Naive thymus-derived CD8-positive, alpha-beta T cell (primary cell): ENCODE measurements around the gene N4BP2L2. TPM values are rescaled to one million over a fixed set of nuclear protein-coding genes. Genes with fewer than 3 reads are reported as not detected.
A peak's percentile ranks its signal among the peaks of the same experiment; 100 is the strongest.

Experiments used
- ATAC-seq, 2 donors: fragments of 150-1000 bp; cut with Tn5 transposase in 1 of 2; sonication (Bioruptor Pico), chemical (Tn5 transposase) in 1 of 2; 1 replicate in 1 of 2; 2 replicates in 1 of 2; pipeline ENCODE4 v1.10.0; 2021; ENCODE audit warnings: mild to moderate bottlenecking in 2 of 2, moderate library complexity in 2 of 2
- POLR2A ChIA-PET: fragments of 350-600 bp; sonication (Branson Sonifier 250); formaldehyde crosslinking; loops from one replicate; lab custom pipeline; 2021; ENCODE audit warnings: antibody characterized with exemption; lab: Charles Lee
- DNase-seq, 10 donors: peaks; one replicate each; pipeline versions ENCODE4 v3.0.0 to v3.0.0-alpha.2; 2020 to 2022
- H3K27ac Mint-ChIP-seq, 10 donors: one replicate each; pipeline ENCODE4 v1.8.0; 2020 to 2022; ENCODE audit warnings: mild to moderate bottlenecking in 10 of 10, mixed read lengths in 10 of 10, moderate library complexity in 4 of 10, inconsistent platforms in 1 of 10
- H3K27me3 Mint-ChIP-seq, 5 donors: one replicate each; pipeline ENCODE4 v1.8.0; 2021 to 2022; ENCODE audit warnings: mixed read lengths in 5 of 5
- H3K36me3 Mint-ChIP-seq, 3 donors: one replicate each; pipeline ENCODE4 v1.8.0; 2020 to 2022; ENCODE audit warnings: mixed read lengths in 3 of 3, mild to moderate bottlenecking in 2 of 3, inconsistent platforms in 1 of 3
- H3K4me1 Mint-ChIP-seq, 4 donors: one replicate each; pipeline ENCODE4 v1.8.0; 2021 to 2022; ENCODE audit warnings: mixed read lengths in 4 of 4
- H3K4me3 Mint-ChIP-seq, 10 donors: one replicate each; pipeline ENCODE4 v1.8.0; 2020 to 2022; ENCODE audit warnings: mild to moderate bottlenecking in 10 of 10, mixed read lengths in 10 of 10, moderate library complexity in 6 of 10, inconsistent platforms in 1 of 10
- H3K9me3 Mint-ChIP-seq, 9 donors: one replicate each; pipeline ENCODE4 v1.8.0; 2020 to 2022; ENCODE audit warnings: mixed read lengths in 9 of 9, mild to moderate bottlenecking in 3 of 9, inconsistent platforms in 1 of 9, moderate library complexity in 1 of 9
- polyA plus RNA-seq, 3 donors: library from polyadenylated mRNA; unstranded; fragments of 300-500 nt; fragmentation: Illumina TruSeq; gene quantifications; one replicate each; pipeline ENCODE4 v1.2.3, GENCODE V29; 2021
- total RNA-seq, 8 experiments: library from RNA in 2 of 8; stranded (reverse) in 2 of 8; gene quantifications; one replicate each; pipeline ENCODE4 v1.2.3 and lab custom pipeline; 2021 to 2026

The N4BP2L2 gene
- total and polyA plus RNA-seq, 5 experiments from 2014 or later, result 126 to 395 (median 186) TPM

DNA sequence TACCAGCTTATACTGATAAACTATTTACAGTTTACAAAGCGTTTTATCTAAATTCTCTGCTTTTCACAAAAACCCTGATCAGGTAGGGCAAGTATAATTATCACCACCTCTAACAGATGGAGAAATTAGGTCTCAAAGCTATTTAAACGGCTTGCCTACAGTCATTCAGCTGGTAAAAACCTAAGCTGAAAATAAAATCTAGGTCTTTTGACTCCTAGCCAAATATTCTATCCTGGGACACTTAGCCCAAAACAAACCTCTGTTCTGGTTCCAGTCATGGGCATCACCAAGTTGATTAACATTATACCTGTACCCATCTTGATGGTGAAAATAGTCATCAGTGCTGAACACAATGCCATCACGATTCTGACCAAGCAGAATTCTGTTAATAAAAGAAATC lies 11.4 kb downstream of the N4BP2L2 start:
- H3K4me3 Mint-ChIP-seq, result no peak overlapping the region
- H3K27ac Mint-ChIP-seq, result peak overlapping the region in 6 of 10 donors; percentile 6 to 52 (median 13)
- DNase-seq (no peak), ATAC-seq (no peak)
- POLR2A ChIA-PET, result no interaction called here
- H3K36me3 Mint-ChIP-seq, result peaks cover 0 to 68% (median 18%) of the 10 kb centered on the region in 3 donors
- no peaks in the 10 kb centered on the region for H3K27me3 Mint-ChIP-seq
- H3K4me1 Mint-ChIP-seq, result peaks cover 27 to 72% (median 59%) of the 10 kb centered on the region in 4 donors
- H3K9me3 Mint-ChIP-seq, result no peaks in the 10 kb centered on the region

DNA sequence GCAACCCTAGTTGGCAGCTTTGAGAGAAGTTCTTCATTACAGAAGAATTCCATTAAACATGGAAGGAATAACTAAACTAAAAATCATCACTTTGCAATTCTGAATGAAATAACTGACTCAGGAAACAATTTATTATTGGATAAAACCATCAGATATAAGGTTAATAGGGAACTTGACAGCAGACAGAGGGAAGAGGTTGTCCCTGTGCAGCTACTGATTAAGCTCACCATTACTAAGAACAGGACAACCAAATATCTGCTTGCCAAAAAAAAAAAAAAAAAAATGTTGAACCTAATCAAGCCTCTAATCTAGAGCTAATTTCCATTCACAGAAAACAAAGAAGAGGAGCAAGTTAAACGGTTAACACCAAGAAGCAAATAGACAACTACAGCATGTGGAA lies 12.8 kb downstream of the N4BP2L2 start:
- H3K4me1 Mint-ChIP-seq, result peaks cover 16 to 61% (median 46%) of the 10 kb centered on the region in 4 donors
- no peaks in the 10 kb centered on the region for H3K27me3 Mint-ChIP-seq
- H3K27ac Mint-ChIP-seq, result peak overlapping the region in 3 of 10 donors; percentile 21 to 55 (median 46)
- POLR2A ChIA-PET, result interaction anchor here (0.6 kb wide), 1 partner anchor 33 kb away, joined by 3 read pairs; no protein-coding TSS in a partner anchor
- no peak for ATAC-seq
- H3K4me3 Mint-ChIP-seq, result no peak overlapping the region
- H3K36me3 Mint-ChIP-seq, result peaks cover 3 to 73% (median 23%) of the 10 kb centered on the region in 3 donors
- no peak for DNase-seq
- H3K9me3 Mint-ChIP-seq, result no peaks in the 10 kb centered on the region

- no peak for DNase-seq
- H3K9me3 Mint-ChIP-seq, result no peaks in the 10 kb centered on the region
- POLR2A ChIA-PET, result no interaction called here
- H3K36me3 Mint-ChIP-seq, result peaks cover 0 to 79% (median 32%) of the 10 kb centered on the region in 3 donors
- peaks cover 0 to 22% (median 18%) of the 10 kb centered on the region in 4 donors for H3K4me1 Mint-ChIP-seq
- peak overlapping the region in 2 of 10 donors; percentile 16 to 65 for H3K27ac Mint-ChIP-seq
- H3K4me3 Mint-ChIP-seq, result no peak overlapping the region
- no peak for ATAC-seq
- H3K27me3 Mint-ChIP-seq, result no peaks in the 10 kb centered on the region
Observed at GRCh38 chr13:32515246-32515645, 23.3 kb downstream of the N4BP2L2 start.

DNA sequence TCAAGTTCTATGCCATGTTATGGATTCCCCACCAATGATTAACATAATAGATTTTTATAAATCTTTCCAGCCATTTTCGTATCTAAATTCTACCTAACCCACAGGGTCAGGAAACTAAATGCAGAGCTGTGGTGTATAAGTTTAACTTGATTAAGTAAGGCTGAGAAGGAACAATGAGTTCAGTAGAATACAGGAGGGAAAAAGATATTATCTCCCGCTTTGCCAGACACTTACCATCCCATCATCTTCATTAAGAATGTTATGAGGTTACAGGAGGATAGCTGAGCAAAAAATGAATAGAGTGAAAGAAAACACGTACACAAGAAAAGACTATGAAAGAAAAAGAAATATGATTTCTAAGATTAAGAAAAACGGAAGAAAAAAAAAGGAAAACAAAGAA lies 27.1 kb downstream of the N4BP2L2 start:
- DNase-seq, result no peak
- H3K27me3 Mint-ChIP-seq, result no peaks in the 10 kb centered on the region
- ATAC-seq, result no peak
- POLR2A ChIA-PET, result no interaction called here
- peaks cover 0 to 61% (median 22%) of the 10 kb centered on the region in 3 donors for H3K36me3 Mint-ChIP-seq
- no peak overlapping the region for H3K4me3 Mint-ChIP-seq
- no peaks in the 10 kb centered on the region for H3K9me3 Mint-ChIP-seq
- peak overlapping the region in 7 of 10 donors; percentile 27 to 69 (median 33) for H3K27ac Mint-ChIP-seq
- H3K4me1 Mint-ChIP-seq, result peaks cover 0 to 18% (median 13%) of the 10 kb centered on the region in 4 donors

DNA sequence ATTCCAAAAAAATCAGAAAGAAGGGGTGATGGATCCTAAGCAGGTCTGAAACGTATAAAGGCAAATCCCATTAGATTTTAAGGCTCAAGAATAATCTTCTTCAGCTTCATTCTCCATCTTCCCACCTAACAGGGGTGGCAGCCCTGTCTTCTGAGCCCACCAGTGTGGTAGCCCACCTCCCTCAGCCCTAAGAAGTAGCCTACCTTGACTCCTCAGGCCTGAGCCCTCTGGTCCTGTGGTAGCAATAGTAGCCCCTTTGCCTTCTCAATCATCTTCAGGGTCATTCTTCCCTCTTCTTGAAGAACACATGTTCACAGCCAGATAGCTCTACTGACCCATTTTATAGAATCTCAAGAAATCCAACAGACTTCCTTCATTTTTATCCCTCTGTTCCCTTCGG lies 33.7 kb downstream of the N4BP2L2 start:
- peak overlapping the region in 4 of 10 donors; percentile 4 to 29 (median 18) for H3K27ac Mint-ChIP-seq
- no peak for ATAC-seq
- H3K4me1 Mint-ChIP-seq, result peaks cover 0 to 6% (median 2%) of the 10 kb centered on the region in 4 donors
- H3K9me3 Mint-ChIP-seq, result no peaks in the 10 kb centered on the region
- peaks cover 0 to 22% (median 3%) of the 10 kb centered on the region in 3 donors for H3K36me3 Mint-ChIP-seq
- no peak for DNase-seq
- POLR2A ChIA-PET, result no interaction called here
- no peaks in the 10 kb centered on the region for H3K27me3 Mint-ChIP-seq
- H3K4me3 Mint-ChIP-seq, result no peak overlapping the region

DNA sequence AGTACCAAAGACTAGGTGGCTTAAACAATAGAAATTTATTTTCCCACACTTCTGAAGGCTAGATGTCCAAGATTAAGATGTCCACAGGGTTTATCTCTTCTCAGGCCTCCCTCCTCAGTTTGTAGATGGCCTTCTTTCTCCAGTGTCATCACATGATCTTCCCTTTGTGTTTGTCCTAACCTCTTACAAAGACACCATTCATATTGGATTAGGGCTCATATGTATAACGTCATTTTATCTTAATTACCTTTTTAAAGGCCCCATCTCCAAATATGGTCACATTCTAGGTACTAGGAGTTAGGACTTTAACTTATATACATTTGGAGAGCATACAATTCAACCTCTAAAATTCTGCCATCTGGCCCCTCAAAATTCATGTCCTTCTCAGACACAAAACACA lies 34.3 kb downstream of the N4BP2L2 start:
- POLR2A ChIA-PET, result no interaction called here

GRCh38 chr13:32503727-32504126 lies 34.9 kb downstream of the N4BP2L2 start:
- ATAC-seq, result no peak
- H3K4me1 Mint-ChIP-seq, result peaks cover 0 to 12% (median 4%) of the 10 kb centered on the region in 4 donors
- DNase-seq, result no peak
- H3K27ac Mint-ChIP-seq, result peak overlapping the region in 1 of 10 donors; percentile 23
- POLR2A ChIA-PET, result no interaction called here
- peaks cover 0 to 11% (median 0%) of the 10 kb centered on the region in 3 donors for H3K36me3 Mint-ChIP-seq
- H3K27me3 Mint-ChIP-seq, result no peaks in the 10 kb centered on the region
- H3K4me3 Mint-ChIP-seq, result no peak overlapping the region
- no peaks in the 10 kb centered on the region for H3K9me3 Mint-ChIP-seq

More for the DNA sequence above, 34.3 kb downstream of the N4BP2L2 start:
- DNase-seq (no peak), ATAC-seq (no peak)
- Mint-ChIP-seq H3K27me3 (no peaks in the 10 kb centered on the region), H3K27ac (peak overlapping the region in 6 of 10 donors; percentile 11 to 65 (median 26)), H3K4me1 (peaks cover 0 to 8% (median 2%) of the 10 kb centered on the region in 4 donors), H3K36me3 (peaks cover 0 to 16% (median 0%) of the 10 kb centered on the region in 3 donors), H3K9me3 (no peaks in the 10 kb centered on the region), H3K4me3 (no peak overlapping the region)

DNA sequence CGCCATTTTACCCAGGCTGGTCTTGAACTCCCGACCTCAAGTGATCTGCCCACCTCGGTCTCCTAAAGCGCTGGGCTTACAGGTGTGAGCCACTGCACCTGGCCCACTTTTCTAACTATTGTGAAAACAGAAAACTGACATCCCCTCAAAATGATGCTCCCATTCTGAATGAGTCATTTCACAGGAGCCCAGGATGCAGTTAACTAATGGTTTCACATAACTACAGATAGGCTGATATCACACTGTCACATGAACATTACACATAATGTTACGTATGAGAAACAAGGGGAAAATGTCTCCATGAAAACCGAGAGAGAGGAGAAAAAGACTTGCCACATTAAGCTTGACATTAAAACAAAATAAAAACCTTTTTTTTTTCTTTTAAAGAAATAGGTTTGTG lies 37.5 kb downstream of the N4BP2L2 start:
- H3K36me3 Mint-ChIP-seq, result peaks cover 0 to 9% (median 0%) of the 10 kb centered on the region in 3 donors
- no peaks in the 10 kb centered on the region for H3K27me3 Mint-ChIP-seq
- POLR2A ChIA-PET, result no interaction called here
- DNase-seq, result no peak
- no peak overlapping the region for H3K4me3 Mint-ChIP-seq
- H3K4me1 Mint-ChIP-seq, result peaks cover 9 to 17% (median 13%) of the 10 kb centered on the region in 4 donors
- peak overlapping the region in 1 of 10 donors; percentile 62 for H3K27ac Mint-ChIP-seq
- no peak for ATAC-seq
- H3K9me3 Mint-ChIP-seq, result no peaks in the 10 kb centered on the region

GRCh38 chr13:32499538-32500210 lies 38.9 kb downstream of the N4BP2L2 start:
- peaks cover 11 to 23% (median 13%) of the 10 kb centered on the region in 4 donors for H3K4me1 Mint-ChIP-seq
- peak overlapping the region in 2 of 10 donors; percentile 5 to 46 for H3K27ac Mint-ChIP-seq
- no peak overlapping the region for H3K4me3 Mint-ChIP-seq
- POLR2A ChIA-PET, result no interaction called here
- H3K27me3 Mint-ChIP-seq, result no peaks in the 10 kb centered on the region
- no peaks in the 10 kb centered on the region for H3K9me3 Mint-ChIP-seq
- DNase-seq, result no peak
- ATAC-seq, result no peak
- peaks cover 0 to 3% (median 0%) of the 10 kb centered on the region in 3 donors for H3K36me3 Mint-ChIP-seq

- Mint-ChIP-seq H3K4me3 (no peak overlapping the region), H3K27me3 (no peaks in the 10 kb centered on the region), H3K36me3 (peaks cover 0 to 2% (median 0%) of the 10 kb centered on the region in 3 donors), H3K4me1 (peaks cover 11 to 24% (median 12%) of the 10 kb centered on the region in 4 donors), H3K9me3 (no peaks in the 10 kb centered on the region), H3K27ac (no peak overlapping the region)
- ATAC-seq (no peak), DNase-seq (no peak)
- POLR2A ChIA-PET, result no interaction called here
Observed at GRCh38 chr13:32497589-32497988, 41.0 kb downstream of the N4BP2L2 start.

DNA sequence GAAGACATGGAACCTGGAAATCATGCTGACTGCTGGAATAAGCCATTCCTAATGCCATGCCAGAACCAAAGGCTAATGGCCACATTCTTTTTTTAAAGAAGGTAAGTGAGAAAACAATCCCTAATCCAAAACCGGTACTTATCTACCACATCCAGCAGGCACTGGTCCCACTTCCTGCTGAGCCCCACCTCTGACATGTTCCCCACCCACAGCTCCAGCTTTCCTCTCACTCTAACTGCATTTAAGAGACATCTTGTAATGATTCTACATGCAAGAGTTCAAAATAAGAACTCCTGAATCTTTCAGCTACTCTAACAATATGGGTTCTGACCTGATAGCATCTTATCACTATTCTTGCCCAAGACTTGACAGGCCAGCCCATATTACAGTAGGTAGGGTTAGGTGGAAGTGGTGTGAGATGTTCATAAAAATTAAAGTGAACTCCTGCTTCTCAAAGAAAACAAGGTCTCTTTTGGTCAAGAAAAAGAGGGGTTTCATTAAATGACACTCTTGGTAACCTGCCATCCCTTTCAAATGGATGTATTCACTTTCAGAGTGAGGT lies 41.9 kb downstream of the N4BP2L2 start:
- ATAC-seq, result no peak
- no peak overlapping the region for H3K4me3 Mint-ChIP-seq

DNA sequence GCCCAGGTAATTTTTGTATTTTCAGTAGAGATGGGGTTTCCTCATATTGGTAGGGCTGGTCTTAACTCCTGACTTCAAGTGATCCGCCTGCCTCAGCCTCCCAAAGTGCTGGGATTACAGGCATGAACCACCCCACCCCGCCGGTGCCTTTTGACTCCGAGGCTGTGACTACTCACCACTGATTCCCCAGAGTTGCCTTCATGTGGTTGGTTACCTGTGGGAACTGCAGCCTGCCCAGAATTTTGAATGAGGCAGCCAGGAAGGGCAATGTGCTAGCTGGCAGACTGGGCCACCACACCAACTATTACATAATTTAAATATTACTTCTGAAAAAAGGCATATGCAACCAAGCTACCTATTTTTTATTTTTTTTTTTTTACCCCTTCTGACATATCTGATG lies 42.8 kb downstream of the N4BP2L2 start:
- H3K4me3 Mint-ChIP-seq, result no peak overlapping the region
- peak overlapping the region in 2 of 10 donors; percentile 34 to 62 for H3K27ac Mint-ChIP-seq
- POLR2A ChIA-PET, result interaction anchor here (1.0 kb wide), 1 partner anchor 12 kb away, joined by 3 read pairs; no protein-coding TSS in a partner anchor
- no peaks in the 10 kb centered on the region for H3K27me3 Mint-ChIP-seq
- DNase-seq (no peak), ATAC-seq (no peak)
- no peaks in the 10 kb centered on the region for H3K36me3 Mint-ChIP-seq
- no peaks in the 10 kb centered on the region for H3K9me3 Mint-ChIP-seq
- H3K4me1 Mint-ChIP-seq, result peaks cover 11 to 22% (median 12%) of the 10 kb centered on the region in 4 donors

More for the DNA sequence above, 41.9 kb downstream of the N4BP2L2 start:
- Mint-ChIP-seq H3K27ac (no peak overlapping the region), H3K36me3 (no peaks in the 10 kb centered on the region), H3K4me1 (peaks cover 11 to 22% (median 12%) of the 10 kb centered on the region in 4 donors), H3K9me3 (no peaks in the 10 kb centered on the region), H3K27me3 (no peaks in the 10 kb centered on the region)
- no peak for DNase-seq
- POLR2A ChIA-PET, result no interaction called here

DNA sequence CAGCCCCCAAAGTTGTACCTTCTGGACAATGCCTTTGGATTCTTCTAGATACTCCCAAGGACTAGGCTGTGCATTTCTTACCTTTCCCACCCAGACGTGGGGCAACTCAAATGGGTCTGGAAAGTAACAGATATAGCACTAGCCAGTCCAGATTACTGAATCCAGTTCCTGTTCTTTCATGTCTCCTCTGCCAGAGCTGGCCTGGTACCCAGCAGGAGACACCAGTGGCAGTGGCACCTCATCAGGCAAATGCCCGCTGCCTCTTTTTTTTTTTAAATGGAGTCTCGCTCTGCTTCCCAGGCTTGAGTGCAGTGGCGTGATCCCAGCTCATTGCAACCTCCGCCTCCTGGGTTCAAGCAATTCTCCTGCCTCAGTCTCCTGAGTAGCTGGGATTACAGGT lies 43.2 kb downstream of the N4BP2L2 start:
- H3K36me3 Mint-ChIP-seq, result no peaks in the 10 kb centered on the region
- H3K9me3 Mint-ChIP-seq, result no peaks in the 10 kb centered on the region
- ATAC-seq, result no peak
- H3K4me3 Mint-ChIP-seq, result no peak overlapping the region
- H3K27ac Mint-ChIP-seq, result peak overlapping the region in 2 of 10 donors; percentile 34 to 59
- peaks cover 11 to 22% (median 12%) of the 10 kb centered on the region in 4 donors for H3K4me1 Mint-ChIP-seq
- POLR2A ChIA-PET, result interaction anchor here (1.0 kb wide), 1 partner anchor 12 kb away, joined by 3 read pairs; no protein-coding TSS in a partner anchor
- no peaks in the 10 kb centered on the region for H3K27me3 Mint-ChIP-seq
- no peak for DNase-seq
